Stomach (tissue), 9 donors: Measurements from ENCODE around the gene CLK2. TPM values are rescaled to one million over a fixed set of nuclear protein-coding genes. Genes with fewer than 3 reads are reported as not detected.
A peak's percentile ranks its signal among the peaks of the same experiment; 100 is the strongest.

Source experiments
- DNase-seq, 2 donors: peaks; one replicate each; pipeline versions ENCODE4 v3.0.0 to v3.0.0-alpha.2; 2013 to 2019
- H3K27ac ChIP-seq, 5 donors: fragments of 200-600 bp in 4 of 5; sonication (generic) in 4 of 5; one replicate each; pipeline ENCODE4 v1.5.1; 2013 to 2019; ENCODE audit warnings: mild to moderate bottlenecking in 1 of 5, moderate library complexity in 1 of 5
- H3K27me3 ChIP-seq, 3 donors: fragments of 200-600 bp; sonication (generic); one replicate each; pipeline ENCODE4 v1.5.1; 2017 to 2019; ENCODE audit warnings: mixed run types in 1 of 3
- H3K36me3 ChIP-seq, 4 donors: fragments of 200-600 bp; sonication (generic); 1 replicate in 3 of 4; 2 replicates in 1 of 4; pipeline ENCODE4 v1.5.1; 2016 to 2019
- H3K4me1 ChIP-seq, 4 donors: fragments of 200-600 bp; sonication (generic); one replicate each; pipeline ENCODE4 v1.5.1; 2016 to 2019
- H3K4me3 ChIP-seq, 4 donors: fragments of 200-600 bp; sonication (generic) in 3 of 4; one replicate each; pipeline ENCODE4 v1.5.1; 2016 to 2019; ENCODE audit warnings: mild to moderate bottlenecking in 1 of 4
- H3K9me3 ChIP-seq, 4 donors: fragments of 200-600 bp; sonication (generic); one replicate each; pipeline ENCODE4 v1.5.1; 2016 to 2019
- EP300 ChIP-seq: sonication (generic); formaldehyde crosslinking; IDR thresholded peaks from one replicate; pipeline ENCODE4 v1.6.1; 2017; ENCODE audit warnings: antibody characterized with exemption
- POLR2A ChIP-seq, 4 donors: fragments of 450-650 bp; IDR thresholded peaks; one replicate each; pipeline ENCODE4 v1.6.1; 2016; ENCODE audit warnings: antibody characterized with exemption in 4 of 4, control low read depth in 2 of 4, mild to moderate bottlenecking in 1 of 4, moderate library complexity in 1 of 4
- POLR2AphosphoS5 ChIP-seq, 3 donors: sonication (generic); formaldehyde crosslinking; IDR thresholded peaks; one replicate each; pipeline ENCODE4 v1.6.1; 2016; ENCODE audit warnings: antibody characterized with exemption in 3 of 3
- WGBS, 5 donors: extraction: QIAGEN DNeasy Blood & Tissue Kit in 3 of 5; methylation state at CpG; one replicate each; pipeline versions ENCODE4 v1.1.5 to v1.1.7; 2013 to 2018; 5-methylcytosine and 5-hydroxymethylcytosine counted together
- intact Hi-C: fragments of 100-400 bp; cut with DNase I; formaldehyde crosslinking; loops from one replicate; pipeline ENCODE4 v1.15.1; 2023; ENCODE audit warnings: low total_unique reads
- polyA plus RNA-seq, 3 donors: library from polyadenylated mRNA; stranded (reverse); fragments of 200-250 nt; gene quantifications; one replicate each; pipeline ENCODE4 v1.2.3, GENCODE V29; 2013
- total RNA-seq, 5 donors: library from RNA; depleted of rRNA; stranded (reverse); fragments of >200 nt; gene quantifications; one replicate each; pipeline versions ENCODE4 v1.1.0 to v1.2.3, GENCODE V29; 2014 to 2016
- TF ChIP-seq, protein P1 (sequence below), 7 experiments: fragments of 450-650 bp in 4 of 7; fragments of 200-600 bp in 3 of 7; sonication (generic) in 3 of 7; IDR thresholded peaks; one replicate each; pipeline ENCODE4 v1.5.1; 2016 to 2019; ENCODE audit warnings: antibody characterized with exemption in 7 of 7, control low read depth in 2 of 7, mild to moderate bottlenecking in 1 of 7
- donor health status: healthy with polysubstance abuse.
- donor health status: Bipolar disorder and iron deficiency.
- donor health status: healthy.

The CLK2 gene
- total and polyA plus RNA-seq, 8 donors, result 16.0 to 77.6 (median 43.3) TPM

DNA sequence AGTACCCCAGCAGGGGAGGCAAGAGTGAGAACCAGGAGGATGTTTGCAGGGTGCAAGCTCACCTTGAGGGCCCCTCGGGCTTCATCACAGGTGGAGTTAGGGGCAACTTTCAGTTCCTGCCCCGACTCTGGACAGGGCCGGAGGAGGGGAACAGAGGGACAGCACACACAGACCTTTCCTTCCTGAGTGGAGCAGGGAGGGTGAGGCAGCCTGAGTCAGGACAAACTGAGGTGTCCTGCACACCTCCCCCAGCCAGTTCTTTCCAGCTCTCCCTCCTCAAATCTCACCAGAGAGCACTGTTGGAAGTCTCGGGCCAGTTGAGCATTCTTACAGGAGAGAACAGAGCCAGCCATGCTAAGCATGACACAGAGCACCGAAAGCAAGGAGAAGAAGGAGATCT is 19.5 kb downstream of the CLK2 start:
- DNase-seq, result no peak
- peak overlapping the region; percentile 80 to 94 (median 90) for H3K4me3 ChIP-seq
- H3K4me1 ChIP-seq, result peaks cover 34 to 48% (median 42%) of the 10 kb centered on the region in 4 donors
- no peaks in the 10 kb centered on the region for H3K9me3 ChIP-seq
- WGBS, 5 donors, result 34 to 64% (median 51%) methylated on average over 5 of the region's 5 CpGs
- no peaks in the 10 kb centered on the region for H3K27me3 ChIP-seq
- TF ChIP-seq EP300 (no peak), POLR2A (IDR thresholded peaks at IDR 0.05) (no peak), POLR2AphosphoS5 (IDR thresholded peaks at IDR 0.05) (no peak)
- TF ChIP-seq, protein P1, sequence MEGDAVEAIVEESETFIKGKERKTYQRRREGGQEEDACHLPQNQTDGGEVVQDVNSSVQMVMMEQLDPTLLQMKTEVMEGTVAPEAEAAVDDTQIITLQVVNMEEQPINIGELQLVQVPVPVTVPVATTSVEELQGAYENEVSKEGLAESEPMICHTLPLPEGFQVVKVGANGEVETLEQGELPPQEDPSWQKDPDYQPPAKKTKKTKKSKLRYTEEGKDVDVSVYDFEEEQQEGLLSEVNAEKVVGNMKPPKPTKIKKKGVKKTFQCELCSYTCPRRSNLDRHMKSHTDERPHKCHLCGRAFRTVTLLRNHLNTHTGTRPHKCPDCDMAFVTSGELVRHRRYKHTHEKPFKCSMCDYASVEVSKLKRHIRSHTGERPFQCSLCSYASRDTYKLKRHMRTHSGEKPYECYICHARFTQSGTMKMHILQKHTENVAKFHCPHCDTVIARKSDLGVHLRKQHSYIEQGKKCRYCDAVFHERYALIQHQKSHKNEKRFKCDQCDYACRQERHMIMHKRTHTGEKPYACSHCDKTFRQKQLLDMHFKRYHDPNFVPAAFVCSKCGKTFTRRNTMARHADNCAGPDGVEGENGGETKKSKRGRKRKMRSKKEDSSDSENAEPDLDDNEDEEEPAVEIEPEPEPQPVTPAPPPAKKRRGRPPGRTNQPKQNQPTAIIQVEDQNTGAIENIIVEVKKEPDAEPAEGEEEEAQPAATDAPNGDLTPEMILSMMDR (IDR thresholded peaks at IDR 0.05), result no peak
- H3K36me3 ChIP-seq, result peaks cover 14 to 31% (median 25%) of the 10 kb centered on the region in 4 donors
- peak overlapping the region in 4 of 5 donors; percentile 32 to 98 (median 94) for H3K27ac ChIP-seq
- intact Hi-C loops, result loop anchor here (10.0 kb wide), 1 partner anchor 341 kb away; no protein-coding TSS in a partner anchor

DNA sequence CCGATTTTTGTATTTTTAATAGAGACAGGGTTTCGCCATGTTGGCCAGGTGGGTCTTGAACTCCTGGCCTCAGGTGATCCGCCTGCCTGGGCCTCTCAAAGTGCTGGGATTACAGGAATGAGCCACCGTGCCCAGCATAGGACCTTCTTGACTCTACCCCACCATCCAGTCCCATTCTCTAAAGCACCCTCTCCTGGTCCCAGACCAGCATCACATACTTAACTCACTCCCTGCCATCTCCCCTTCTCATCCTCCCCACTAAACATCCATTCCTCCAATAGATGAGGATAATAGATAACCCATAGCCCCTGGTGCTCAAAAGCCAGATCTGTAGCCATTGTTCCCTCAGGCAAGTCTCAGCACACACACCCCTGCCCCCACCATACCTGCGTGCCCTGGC is 20.1 kb downstream of the CLK2 start:
- peaks cover 34 to 48% (median 42%) of the 10 kb centered on the region in 4 donors for H3K4me1 ChIP-seq
- H3K27me3 ChIP-seq, result no peaks in the 10 kb centered on the region
- H3K9me3 ChIP-seq, result no peaks in the 10 kb centered on the region
- 75 to 85% (median 83%) methylated on average over 5 of the region's 5 CpGs for WGBS, 5 donors
- peak overlapping the region in 2 of 5 donors; percentile 96 to 98 for H3K27ac ChIP-seq
- intact Hi-C loops, result loop anchor here (10.0 kb wide), 1 partner anchor 342 kb away; no protein-coding TSS in a partner anchor
- DNase-seq, result no peak
- peak overlapping the region in 1 of 4 donors; percentile 87 for H3K4me3 ChIP-seq
- H3K36me3 ChIP-seq, result peaks cover 13 to 31% (median 25%) of the 10 kb centered on the region in 4 donors
- TF ChIP-seq POLR2AphosphoS5 (IDR thresholded peaks at IDR 0.05) (no peak), POLR2A (IDR thresholded peaks at IDR 0.05) (no peak), EP300 (no peak)
- TF ChIP-seq, protein P1 (IDR thresholded peaks at IDR 0.05), result no peak

DNA sequence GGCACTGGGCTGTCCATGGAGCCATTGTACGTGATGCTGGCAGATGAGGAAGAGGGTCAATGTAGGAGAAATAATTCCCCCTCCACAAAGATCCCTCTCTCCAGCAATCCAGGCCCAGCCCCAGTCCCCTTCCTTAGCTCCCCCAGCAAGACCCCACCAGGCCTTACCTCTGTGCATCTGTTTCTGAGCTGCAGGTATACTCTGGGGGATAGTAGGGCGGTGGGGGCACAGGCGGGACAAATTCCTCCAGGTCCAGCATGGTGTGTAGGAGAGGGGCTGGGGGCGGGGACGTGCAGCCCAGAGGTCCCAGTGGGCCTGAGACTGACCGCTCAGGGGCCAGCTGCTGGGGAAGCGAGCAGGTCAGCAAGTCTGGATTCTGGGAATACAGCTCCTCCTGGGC is 21.7 kb downstream of the CLK2 start:
- TF ChIP-seq EP300 (no peak), POLR2A (IDR thresholded peaks at IDR 0.05) (no peak), POLR2AphosphoS5 (IDR thresholded peaks at IDR 0.05) (no peak)
- TF ChIP-seq, protein P1 (IDR thresholded peaks at IDR 0.05), result no peak
- no peaks in the 10 kb centered on the region for H3K9me3 ChIP-seq
- intact Hi-C loops, result loop anchor here (10.0 kb wide), 1 partner anchor 343 kb away; no protein-coding TSS in a partner anchor
- 81 to 94% (median 91%) methylated on average over 5 to 7 of the region's 7 CpGs for WGBS, 5 donors
- no peak overlapping the region for H3K4me3 ChIP-seq
- peaks cover 34 to 46% (median 42%) of the 10 kb centered on the region in 4 donors for H3K4me1 ChIP-seq
- peaks cover 11 to 26% (median 23%) of the 10 kb centered on the region in 4 donors for H3K36me3 ChIP-seq
- H3K27me3 ChIP-seq, result no peaks in the 10 kb centered on the region
- peak overlapping the region in 1 of 5 donors; percentile 17 for H3K27ac ChIP-seq
- DNase-seq, result no peak

DNA sequence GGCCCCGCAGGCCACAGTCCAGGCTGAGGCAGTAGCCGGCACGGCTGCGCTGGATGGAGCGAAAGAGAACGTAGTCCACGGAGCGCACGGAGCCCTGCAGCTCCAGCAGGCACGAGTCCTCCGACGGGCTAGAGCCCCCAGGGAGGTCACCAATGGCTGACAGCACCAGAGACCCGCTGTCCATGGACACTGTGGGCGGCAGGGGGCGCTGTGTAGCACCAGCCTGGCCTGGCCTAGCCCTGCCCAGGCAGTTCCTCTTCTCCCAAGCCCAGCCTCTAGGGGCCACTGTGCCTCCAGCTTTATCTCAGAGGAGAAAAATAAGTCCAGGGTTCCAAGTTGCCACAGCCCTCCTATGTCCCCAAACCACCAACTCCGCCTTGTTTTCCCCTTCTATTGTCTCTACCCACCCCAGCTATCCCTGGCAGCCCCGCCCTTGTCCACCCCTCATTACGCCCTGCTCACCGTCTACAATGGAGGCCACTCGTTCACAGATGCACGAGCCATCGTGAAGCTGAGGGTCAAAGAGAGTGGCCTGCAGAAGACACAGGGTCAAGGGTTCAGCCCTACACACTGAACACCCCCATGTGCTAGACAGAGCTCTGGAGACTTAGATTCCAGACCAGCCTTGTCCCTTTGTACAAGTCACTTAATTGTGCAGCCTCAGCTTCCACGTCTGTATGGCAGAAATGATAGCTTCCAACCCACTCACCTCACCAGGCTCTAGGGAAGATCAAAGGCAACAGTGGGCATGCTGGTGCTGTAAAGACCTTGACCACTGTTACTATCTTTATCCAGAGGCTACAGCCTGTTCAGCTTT is 22.5 kb downstream of the CLK2 start:
- Histone ChIP-seq H3K4me3 (peak overlapping the region; percentile 11 to 37 (median 32)), H3K27me3 (no peaks in the 10 kb centered on the region), H3K4me1 (peaks cover 30 to 38% (median 35%) of the 10 kb centered on the region in 4 donors), H3K36me3 (peaks cover 10 to 24% (median 20%) of the 10 kb centered on the region in 4 donors), H3K27ac (peak overlapping the region in 4 of 5 donors; percentile 17 to 79 (median 46)), H3K9me3 (no peaks in the 10 kb centered on the region)
- WGBS, 5 donors, result 15 to 23% (median 19%) methylated on average over 13 to 23 of the region's 23 CpGs
- TF ChIP-seq, protein P1 (IDR thresholded peaks at IDR 0.05), result peak in 6 of 7 experiments; percentile 58 to 99 (median 98)
- TF ChIP-seq EP300 (no peak), POLR2AphosphoS5 (IDR thresholded peaks at IDR 0.05) (peak in 2 of 3 donors; percentile 5 to 88), POLR2A (IDR thresholded peaks at IDR 0.05) (no peak)
- intact Hi-C loops, result loop anchor here (10.0 kb wide), 1 partner anchor 344 kb away; no protein-coding TSS in a partner anchor
- DNase-seq, result peak; percentile 94 to 98
